ENCODE data around the gene RFFL. TPM values are rescaled to one million over a fixed set of nuclear protein-coding genes. Genes with fewer than 3 reads are reported as not detected.
"Not testable (repeated sequence)": the region's sequence is repeated elsewhere in the genome, so short reads cannot be mapped to it uniquely, and the experiment has no call there.

RFFL gene
- total RNA-seq, 1 donor from 2014 or later, result 23.3 TPM

DNA sequence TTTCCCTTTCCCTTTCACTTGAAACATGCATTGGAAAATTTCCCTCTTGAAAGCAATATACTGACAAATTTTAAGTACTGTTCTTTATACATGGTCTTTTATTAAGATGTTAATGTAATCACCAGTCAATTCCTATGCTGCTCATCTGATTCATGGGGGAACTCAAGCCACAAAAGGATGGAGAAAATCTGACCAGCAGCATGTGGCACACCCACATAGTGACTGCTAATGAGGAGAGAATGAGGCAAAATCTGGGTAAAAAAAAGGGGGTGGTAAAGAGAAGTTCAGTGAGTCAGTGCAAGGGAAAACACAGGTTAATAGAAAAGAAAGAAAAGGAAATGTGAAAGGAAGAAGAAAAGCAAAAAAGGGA is 11.3 kb downstream of the RFFL start:
- intact Hi-C loops (cut with DNase I), result no loop called here
- DNase-seq (ENCODE audit: low spot score) (no peak), ATAC-seq (no peak)

GRCh38 chr17:35051579-35052240 is 11.8 kb downstream of the RFFL start:
- intact Hi-C loops (cut with DNase I), result no loop called here
- ATAC-seq (peak; percentile 34), DNase-seq (ENCODE audit: low spot score) (no peak)

GRCh38 chr17:35051183-35051578 is 12.3 kb downstream of the RFFL start:
- intact Hi-C loops (cut with DNase I), result no loop called here
- no peak for DNase-seq (ENCODE audit: low spot score)
- peak; percentile 70 for ATAC-seq

- no peak for ATAC-seq
- intact Hi-C loops (cut with DNase I), result no loop called here
- DNase-seq (ENCODE audit: low spot score), result no peak
Measured at GRCh38 chr17:35050170-35050569, 13.3 kb downstream of the RFFL start.

DNA sequence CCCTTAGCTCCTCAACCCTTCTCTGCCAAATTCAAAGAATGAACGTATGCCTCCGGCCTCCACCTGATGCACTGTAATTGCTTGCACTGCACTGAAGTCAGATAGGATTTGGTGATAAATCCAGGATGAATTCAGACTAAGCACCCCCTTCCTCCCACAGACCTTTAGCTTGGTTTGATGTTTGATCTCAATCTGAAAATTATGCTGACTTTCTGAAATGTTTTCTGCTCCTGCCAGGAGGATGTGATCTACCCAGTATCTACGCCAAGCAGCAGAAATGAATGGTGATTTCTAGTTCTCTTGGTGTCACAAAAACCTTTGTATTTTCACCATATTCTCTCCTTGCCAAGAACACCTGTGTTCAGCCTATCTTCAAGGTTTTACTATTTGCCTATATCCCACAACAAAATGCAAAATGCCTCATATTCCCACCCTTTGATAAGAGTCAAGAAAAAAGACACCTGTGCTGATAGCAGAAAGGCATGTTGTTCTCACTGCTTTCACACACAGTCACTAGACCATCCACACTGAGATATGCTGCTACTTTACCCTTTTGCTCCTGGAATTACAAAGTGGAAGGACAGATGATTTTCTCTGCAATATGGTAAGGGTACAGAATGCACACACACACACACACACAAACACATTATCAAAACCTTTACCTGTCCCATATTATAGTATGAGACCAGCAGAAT is 14.7 kb downstream of the RFFL start:
- DNase-seq (ENCODE audit: low spot score) (no peak), ATAC-seq (no peak)
- intact Hi-C loops (cut with DNase I), result no loop called here

DNA sequence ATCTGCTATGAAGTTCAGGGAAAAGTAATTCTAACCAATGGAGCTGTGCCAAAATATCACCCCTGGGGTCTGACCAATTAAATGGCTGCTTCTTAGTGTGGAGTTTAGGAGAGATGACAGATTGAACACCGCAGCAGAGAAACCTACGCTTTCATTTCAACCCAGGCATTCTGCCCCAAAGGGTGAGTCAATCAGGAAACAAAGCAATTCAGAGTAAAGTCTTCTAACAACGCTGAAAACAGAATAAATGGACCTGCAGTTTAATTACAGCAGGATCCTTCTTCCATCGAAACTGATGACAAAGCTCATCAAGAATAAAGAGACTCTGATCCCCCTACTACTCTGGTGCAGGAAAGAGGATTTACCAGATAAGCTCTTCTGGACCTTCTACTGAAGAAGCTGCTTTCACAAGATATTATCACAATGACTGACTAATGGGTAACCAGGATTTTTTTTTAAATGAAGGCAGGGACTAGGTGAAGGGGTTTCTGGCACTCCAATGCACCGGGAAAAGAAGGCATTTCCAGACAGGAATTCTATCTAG is 16.7 kb downstream of the RFFL start:
- no peak for ATAC-seq
- intact Hi-C loops (cut with DNase I), result no loop called here
- no peak for DNase-seq (ENCODE audit: low spot score)

GRCh38 chr17:35046245-35046644 is 17.3 kb downstream of the RFFL start:
- no peak for ATAC-seq
- DNase-seq (ENCODE audit: low spot score), result no peak
- intact Hi-C loops (cut with DNase I), result no loop called here

GRCh38 chr17:35045458-35045979 is 18.0 kb downstream of the RFFL start:
- ATAC-seq; intact Hi-C loops (cut with DNase I); DNase-seq (ENCODE audit: low spot score): not testable (repeated sequence)

- DNase-seq (ENCODE audit: low spot score), result no peak
- no peak for ATAC-seq
- intact Hi-C loops (cut with DNase I), result no loop called here
Measured at GRCh38 chr17:35044181-35044580, 19.3 kb downstream of the RFFL start.

- DNase-seq (ENCODE audit: low spot score) (no peak), ATAC-seq (no peak)
- intact Hi-C loops (cut with DNase I), result no loop called here
Measured at GRCh38 chr17:35041390-35041789, 22.1 kb downstream of the RFFL start.

DNA sequence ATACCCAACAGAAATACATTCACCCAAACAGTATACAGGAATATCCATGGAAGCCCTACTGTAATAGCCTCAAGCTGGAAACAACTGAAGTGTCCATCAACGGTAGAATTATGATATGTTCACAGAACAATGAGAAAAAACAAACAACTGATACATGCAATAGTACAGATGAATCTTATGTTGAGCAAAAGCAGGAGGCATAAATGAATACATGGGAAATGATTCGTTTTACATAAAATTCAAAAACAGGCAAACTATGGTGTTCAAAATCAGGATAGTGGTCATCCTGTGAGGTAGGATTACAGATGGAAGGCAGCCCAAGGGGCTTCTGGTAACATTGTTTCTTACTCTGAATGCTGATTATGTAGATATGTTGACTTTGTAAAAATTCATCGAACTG is 25.1 kb downstream of the RFFL start:
- ATAC-seq (no peak), DNase-seq (ENCODE audit: low spot score) (no peak)
- intact Hi-C loops (cut with DNase I), result no loop called here

DNA sequence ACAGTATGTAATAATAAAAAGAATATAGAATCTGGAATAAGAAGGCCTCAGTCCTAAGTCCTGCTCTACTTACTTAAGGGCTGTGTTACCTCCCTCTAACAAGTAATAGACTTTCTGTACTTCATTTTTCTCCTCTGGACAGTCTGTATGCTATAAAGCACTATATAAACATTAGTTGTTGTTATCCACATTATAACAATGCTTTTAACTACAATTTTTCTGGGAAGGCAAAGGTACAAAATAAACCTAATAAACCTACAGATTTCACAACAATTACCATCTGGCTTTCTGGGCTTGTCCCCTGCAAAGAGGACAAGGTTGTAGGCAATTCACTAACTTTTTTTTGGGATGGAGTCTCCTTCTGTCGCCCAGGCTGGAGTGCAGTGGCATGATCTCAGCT is 32.7 kb downstream of the RFFL start:
- DNase-seq (ENCODE audit: low spot score) (no peak), ATAC-seq (no peak)
- intact Hi-C loops (cut with DNase I), result no loop called here

GRCh38 chr17:35028531-35029262 is 34.8 kb downstream of the RFFL start:
- DNase-seq (ENCODE audit: low spot score), result no peak
- intact Hi-C loops (cut with DNase I), result no loop called here
- ATAC-seq, result no peak

DNA sequence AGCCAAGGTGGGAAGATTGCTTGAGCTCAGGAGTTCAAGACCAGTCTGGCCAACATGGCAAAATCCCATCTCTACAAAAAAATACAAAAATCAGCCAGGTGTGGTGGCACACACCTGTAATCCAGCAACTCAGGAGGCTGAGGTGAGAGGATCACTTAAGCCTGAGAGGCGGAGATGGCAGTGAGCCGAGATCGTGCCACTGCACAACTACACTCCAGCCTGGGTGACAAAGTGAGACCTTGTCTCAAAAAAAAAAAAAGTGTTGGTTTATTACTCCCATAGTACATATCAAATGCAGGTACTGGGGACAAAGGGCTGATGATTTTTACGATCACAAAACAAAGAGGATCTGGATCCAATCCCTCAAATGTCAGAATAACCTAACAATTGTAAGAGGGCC is 35.4 kb downstream of the RFFL start:
- intact Hi-C loops (cut with DNase I), result not testable (repeated sequence)

GRCh38 chr17:35025541-35025940 is 38.0 kb downstream of the RFFL start:
- intact Hi-C loops (cut with DNase I), result no loop called here
- no peak for ATAC-seq
- no peak for DNase-seq (ENCODE audit: low spot score)

More for the DNA sequence above, 35.4 kb downstream of the RFFL start:
- ATAC-seq; DNase-seq (ENCODE audit: low spot score): not testable (repeated sequence)

DNA sequence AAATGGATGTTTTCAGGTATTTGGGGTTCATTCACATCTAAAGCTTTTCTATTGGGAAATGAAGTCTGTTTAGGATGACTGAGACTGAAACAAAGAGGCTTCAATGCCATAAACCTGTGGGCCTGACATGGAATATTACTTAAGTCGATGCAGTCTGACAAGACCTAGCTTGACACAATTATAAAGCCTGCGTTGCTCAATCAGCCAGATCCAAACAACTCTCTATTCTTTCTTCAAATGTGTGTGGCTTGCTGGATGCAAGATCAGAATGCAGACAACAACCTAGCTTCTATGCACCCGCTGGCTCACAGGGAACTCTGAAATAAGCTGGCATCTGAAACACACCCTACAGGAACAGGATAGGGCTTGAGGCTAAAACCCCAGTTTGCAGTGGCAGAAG is 40.0 kb downstream of the RFFL start:
- DNase-seq (ENCODE audit: low spot score), result no peak
- intact Hi-C loops (cut with DNase I), result no loop called here
- no peak for ATAC-seq

DNA sequence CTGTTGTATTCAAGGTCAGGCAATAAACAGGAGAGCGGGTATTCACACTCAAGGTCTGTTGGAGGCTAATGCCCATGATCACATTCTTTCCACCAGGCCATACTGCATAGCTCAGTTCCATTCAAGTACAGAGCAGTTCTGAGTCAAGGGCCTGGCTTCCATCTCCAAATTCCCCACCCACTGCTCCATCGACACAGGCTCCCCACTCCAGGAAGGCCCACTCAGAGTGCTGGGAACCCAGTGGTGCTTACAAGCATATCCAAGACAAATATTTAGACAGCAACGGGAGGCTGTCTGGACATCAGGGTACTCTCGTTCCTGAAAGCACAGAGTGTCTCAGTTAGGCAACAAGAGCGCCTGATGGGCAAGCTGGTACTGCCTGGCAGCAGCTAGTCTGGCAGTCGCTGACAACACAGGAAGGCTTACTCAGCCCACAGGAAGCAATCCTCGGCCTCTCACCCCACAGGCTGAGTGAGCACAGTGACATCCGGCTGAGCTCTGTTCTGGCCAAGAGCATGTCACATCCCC is 40.9 kb downstream of the RFFL start:
- DNase-seq (ENCODE audit: low spot score) (peak; percentile 63), ATAC-seq (peak; percentile 83)
- intact Hi-C loops (cut with DNase I), result no loop called here

DNA sequence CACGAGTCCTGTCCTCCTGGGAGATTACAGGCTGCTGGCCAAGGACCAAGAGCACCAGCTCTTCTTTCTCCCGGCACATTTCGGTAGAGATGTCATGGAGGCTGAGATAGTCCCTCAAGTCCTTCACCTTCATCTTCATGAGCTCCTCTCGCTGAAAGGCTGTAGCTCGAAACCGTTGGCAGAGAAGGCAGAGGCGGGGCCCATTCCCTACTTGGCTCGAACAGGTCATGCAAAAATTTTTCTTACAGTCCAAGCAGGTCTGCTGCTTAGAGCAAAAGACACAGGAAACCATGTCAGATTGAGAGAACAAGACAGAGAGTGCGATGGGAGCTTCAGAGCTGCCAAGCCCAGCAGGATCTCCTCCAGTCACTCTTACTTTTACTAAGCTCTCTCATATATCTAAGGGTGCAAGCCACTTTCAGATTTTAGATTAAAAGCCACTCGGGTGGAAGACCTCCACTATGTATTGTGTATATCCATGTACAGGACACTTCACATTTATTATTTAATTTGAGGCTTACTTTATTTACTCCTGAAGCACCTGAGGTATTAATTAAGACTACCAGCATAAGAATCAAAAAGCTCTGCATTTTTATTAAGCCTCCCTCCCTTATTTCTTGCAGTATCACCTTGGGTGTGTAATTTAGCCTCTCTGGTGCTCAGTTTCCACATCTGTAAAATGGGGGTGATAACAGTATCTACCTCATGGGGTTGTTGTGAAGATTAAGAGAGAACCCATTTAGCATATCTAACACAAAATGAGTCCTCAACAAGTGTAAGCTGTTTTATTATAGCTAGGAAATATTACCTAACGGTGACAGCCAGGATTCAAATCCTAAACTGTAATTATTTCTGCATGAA is 41.8 kb downstream of the RFFL start:
- no peak for DNase-seq (ENCODE audit: low spot score)
- intact Hi-C loops (cut with DNase I), result no loop called here
- ATAC-seq, result no peak

Measured in sciatic nerve (tissue), 2 donors.